Epithelial cell of proximal tubule (primary cell): ENCODE data around the gene TIMM22. TPM values are rescaled to one million over a fixed set of nuclear protein-coding genes. Genes with fewer than 3 reads are reported as not detected.

Experiments
- DNase-seq: peaks from one replicate; pipeline ENCODE4 v3.0.0-alpha.2; 2011; ENCODE audit warnings: low read depth
- H3K4me3 ChIP-seq: 2 replicates; pipeline ENCODE4 v1.5.1; 2011; ENCODE audit warnings: low read depth, mild to moderate bottlenecking, low read length
- total RNA-seq: library from RNA; depleted of rRNA; stranded (reverse); fragments of >200 nt; gene quantifications from 2 replicates; pipeline ENCODE4 v1.2.3, GENCODE V29; 2015
- TF ChIP-seq, protein P1 (sequence below): conservative IDR thresholded peaks from 2 replicates; pipeline ENCODE4 v1.5.1; 2012; ENCODE audit warnings: low read depth, mild to moderate bottlenecking, low read length

TIMM22 gene
- total RNA-seq, 1 donor from 2014 or later, result 18.7 TPM

DNA sequence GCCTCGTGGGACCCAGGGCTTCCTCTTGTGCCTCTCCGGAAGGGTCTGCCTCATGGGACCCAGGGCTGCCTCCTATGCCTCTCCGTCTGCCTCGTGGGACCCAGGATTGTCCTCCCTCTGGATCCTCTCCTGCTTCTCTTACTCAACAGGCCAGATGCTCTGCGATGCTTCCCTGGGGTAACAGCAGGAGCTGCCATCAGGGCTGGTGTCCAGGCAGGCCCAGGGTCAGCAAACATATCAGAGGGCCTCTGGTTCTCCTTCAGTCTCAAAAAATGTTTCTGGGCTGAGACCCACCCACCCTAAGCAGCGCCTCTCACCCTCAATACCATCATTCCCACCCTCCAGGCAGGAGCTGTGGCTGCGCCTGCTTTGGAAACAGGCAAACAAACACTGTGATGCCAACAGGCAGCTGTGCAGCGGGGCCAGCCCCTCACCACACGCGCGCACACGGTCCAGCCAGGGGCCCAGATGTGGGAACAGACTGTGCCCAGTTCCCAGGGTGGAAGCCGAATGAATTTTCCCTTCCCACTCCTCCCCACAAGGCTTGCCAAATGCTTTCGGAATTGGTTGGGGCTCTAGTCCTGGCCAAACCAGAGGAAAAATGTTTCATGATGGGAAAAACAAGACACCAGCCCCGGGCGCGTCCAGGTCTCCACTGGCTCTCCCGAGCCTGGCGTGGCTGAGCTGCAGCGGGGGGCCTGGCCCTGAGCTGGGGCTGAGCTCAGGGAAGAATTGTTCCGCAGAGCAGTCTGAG lies 11.3 kb downstream of the TIMM22 start:
- no peak for DNase-seq
- no peak overlapping the region for H3K4me3 ChIP-seq
- TF ChIP-seq, protein P1, sequence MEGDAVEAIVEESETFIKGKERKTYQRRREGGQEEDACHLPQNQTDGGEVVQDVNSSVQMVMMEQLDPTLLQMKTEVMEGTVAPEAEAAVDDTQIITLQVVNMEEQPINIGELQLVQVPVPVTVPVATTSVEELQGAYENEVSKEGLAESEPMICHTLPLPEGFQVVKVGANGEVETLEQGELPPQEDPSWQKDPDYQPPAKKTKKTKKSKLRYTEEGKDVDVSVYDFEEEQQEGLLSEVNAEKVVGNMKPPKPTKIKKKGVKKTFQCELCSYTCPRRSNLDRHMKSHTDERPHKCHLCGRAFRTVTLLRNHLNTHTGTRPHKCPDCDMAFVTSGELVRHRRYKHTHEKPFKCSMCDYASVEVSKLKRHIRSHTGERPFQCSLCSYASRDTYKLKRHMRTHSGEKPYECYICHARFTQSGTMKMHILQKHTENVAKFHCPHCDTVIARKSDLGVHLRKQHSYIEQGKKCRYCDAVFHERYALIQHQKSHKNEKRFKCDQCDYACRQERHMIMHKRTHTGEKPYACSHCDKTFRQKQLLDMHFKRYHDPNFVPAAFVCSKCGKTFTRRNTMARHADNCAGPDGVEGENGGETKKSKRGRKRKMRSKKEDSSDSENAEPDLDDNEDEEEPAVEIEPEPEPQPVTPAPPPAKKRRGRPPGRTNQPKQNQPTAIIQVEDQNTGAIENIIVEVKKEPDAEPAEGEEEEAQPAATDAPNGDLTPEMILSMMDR, result no peak

GRCh38 chr17:1009229-1010085 lies 12.5 kb downstream of the TIMM22 start:
- no peak overlapping the region for H3K4me3 ChIP-seq
- TF ChIP-seq, protein P1, result no peak
- no peak for DNase-seq

DNA sequence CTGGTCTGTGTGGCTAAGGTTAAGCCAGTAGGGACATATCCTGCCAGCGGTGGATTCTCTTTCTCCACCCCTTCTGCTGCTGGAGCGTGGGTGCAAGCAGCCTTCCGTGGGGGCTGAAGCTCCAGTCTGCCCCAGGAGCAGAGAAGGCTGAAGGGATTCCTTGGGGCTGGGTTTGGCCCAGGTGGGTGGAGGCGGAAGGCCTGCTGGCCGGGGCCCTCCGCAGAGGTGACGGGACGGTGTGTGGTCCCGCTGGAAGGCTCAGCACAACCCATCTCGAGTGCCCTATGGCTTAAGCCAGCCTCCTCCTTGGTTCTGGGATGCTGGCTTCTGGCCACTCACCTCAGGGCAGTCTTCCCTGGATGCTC lies 13.1 kb downstream of the TIMM22 start:
- no peak for DNase-seq

GRCh38 chr17:1010586-1010985 lies 13.7 kb downstream of the TIMM22 start:
- H3K4me3 ChIP-seq, result no peak overlapping the region
- no peak for DNase-seq
- TF ChIP-seq, protein P1, result no peak

More for the DNA sequence above, 13.1 kb downstream of the TIMM22 start:
- H3K4me3 ChIP-seq, result no peak overlapping the region
- TF ChIP-seq, protein P1, result no peak

DNA sequence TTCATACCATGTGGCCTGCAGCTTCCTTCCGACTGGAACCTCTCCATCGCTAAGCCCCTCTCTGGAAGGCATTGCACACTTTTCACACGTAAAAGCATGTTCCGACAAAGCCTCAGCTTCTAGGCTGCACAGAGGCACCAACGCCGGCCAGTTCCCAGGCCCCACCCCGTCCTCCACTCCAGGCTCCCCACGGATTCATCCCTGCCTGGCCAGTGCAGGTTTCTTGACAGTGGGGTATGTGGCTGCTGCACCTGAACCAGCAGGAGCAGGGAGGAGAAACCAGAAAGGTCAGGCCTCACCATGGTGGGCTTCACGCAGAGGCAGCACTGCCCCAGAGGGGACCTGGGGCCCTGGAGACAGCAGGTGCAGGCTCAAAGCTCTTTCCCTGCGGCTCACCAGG lies 14.2 kb downstream of the TIMM22 start:
- DNase-seq, result no peak
- TF ChIP-seq, protein P1, result no peak
- H3K4me3 ChIP-seq, result no peak overlapping the region

GRCh38 chr17:1011760-1012735 lies 15.1 kb downstream of the TIMM22 start:
- no peak overlapping the region for H3K4me3 ChIP-seq
- TF ChIP-seq, protein P1, result no peak
- DNase-seq, result no peak
